OCI-LY3 (cell line): Measurements from ENCODE around the gene USP32.

Source experiments
- EZH2phosphoT487 ChIP-seq: fragments of 200-600 bp; shearing (Covaris generic); IDR thresholded peaks from 2 replicates; pipeline ENCODE4 v1.6.1; 2018; ENCODE audit warnings: antibody characterized with exemption, mixed run types, low read depth
- TF ChIP-seq, protein P1 (sequence below): fragments of 200-600, 300-600 bp; sonication (generic); IDR thresholded peaks from 2 replicates; pipeline ENCODE4 v1.5.1; 2014; ENCODE audit warnings: antibody characterized with exemption, low read length, low read depth

DNA sequence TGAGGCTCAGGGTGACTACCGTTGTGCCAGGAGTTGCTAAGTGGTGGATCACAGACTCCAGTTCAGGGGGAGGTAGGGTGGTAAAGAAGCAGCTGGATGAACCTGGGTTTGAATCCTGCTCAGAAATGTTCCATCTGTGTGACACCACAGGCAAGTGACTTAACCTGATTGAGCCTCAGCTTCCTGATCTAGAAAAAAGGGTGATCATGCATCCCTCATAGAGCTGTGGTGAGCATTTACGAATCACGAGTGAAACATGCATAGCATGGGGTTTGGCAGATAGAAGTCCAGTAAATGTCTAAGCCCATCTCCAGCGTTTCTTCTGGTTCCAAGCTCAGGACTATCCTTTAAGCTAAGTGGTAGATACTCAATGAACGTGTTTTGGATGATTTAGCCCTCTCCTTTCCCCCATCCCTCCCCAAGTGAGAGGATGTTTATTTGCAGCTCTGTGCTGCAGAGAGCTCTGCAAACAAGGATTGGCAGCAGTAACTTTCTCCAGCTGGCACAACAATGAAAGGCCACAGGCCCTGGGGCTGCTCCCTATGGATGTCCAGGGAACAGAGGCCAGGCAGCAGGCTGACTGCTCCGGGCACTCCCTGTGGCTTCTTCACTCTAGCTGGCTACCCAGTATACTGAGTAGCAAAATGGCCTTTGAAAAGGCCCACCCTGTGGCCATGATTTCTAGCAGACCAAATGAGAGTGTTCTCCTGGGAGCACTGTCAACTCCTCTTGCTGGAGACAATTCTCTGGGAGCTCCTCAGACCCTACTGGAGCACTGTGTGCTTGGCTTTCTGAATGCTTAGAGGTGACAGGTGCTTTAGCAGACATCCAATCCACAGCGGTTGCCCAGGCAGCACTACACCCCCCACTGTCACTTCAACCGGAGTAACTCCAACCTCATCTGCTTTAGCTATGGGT, 220.8 kb downstream of the USP32 start:
- TF ChIP-seq, protein P1, sequence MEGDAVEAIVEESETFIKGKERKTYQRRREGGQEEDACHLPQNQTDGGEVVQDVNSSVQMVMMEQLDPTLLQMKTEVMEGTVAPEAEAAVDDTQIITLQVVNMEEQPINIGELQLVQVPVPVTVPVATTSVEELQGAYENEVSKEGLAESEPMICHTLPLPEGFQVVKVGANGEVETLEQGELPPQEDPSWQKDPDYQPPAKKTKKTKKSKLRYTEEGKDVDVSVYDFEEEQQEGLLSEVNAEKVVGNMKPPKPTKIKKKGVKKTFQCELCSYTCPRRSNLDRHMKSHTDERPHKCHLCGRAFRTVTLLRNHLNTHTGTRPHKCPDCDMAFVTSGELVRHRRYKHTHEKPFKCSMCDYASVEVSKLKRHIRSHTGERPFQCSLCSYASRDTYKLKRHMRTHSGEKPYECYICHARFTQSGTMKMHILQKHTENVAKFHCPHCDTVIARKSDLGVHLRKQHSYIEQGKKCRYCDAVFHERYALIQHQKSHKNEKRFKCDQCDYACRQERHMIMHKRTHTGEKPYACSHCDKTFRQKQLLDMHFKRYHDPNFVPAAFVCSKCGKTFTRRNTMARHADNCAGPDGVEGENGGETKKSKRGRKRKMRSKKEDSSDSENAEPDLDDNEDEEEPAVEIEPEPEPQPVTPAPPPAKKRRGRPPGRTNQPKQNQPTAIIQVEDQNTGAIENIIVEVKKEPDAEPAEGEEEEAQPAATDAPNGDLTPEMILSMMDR: no peak
- TF ChIP-seq EZH2phosphoT487: no peak
